HepG2 (cell line): ENCODE measurements around the gene KRT13. TPM values are rescaled to one million over a fixed set of nuclear protein-coding genes. Genes with fewer than 3 reads are reported as not detected.

ENCODE experiments used
- ATAC-seq: fragments of 200-7000 bp; cut with Tn5 transposase; 3 replicates; pipeline ENCODE4 v1.9.1; 2020; ENCODE audit warnings: mild to moderate bottlenecking, moderate library complexity
- BruUV-seq: library from RNA; stranded (reverse); fragments of 400-500 nt; replicated peaks from 2 replicates; lab custom pipeline; 2021; lab: Mats Ljungman, UMichigan
- CTCF ChIA-PET: fragments of 300-600 bp; formaldehyde crosslinking; extraction: SDS; loops from one replicate; lab custom pipeline; 2021; ENCODE audit warnings: low total read pairs, inconsistent platforms, low intra/inter-chr PET ratio; lab: Yijun Ruan, JAX
- POLR2A ChIA-PET: fragments of 350-600 bp; sonication (Branson Sonifier 250); formaldehyde crosslinking; loops from one replicate; lab custom pipeline; 2020; ENCODE audit warnings: antibody characterized with exemption, inconsistent platforms; lab: Yijun Ruan, JAX
- DNase-seq: peaks from one replicate; pipeline ENCODE4 v3.0.0-alpha.2; 2015; ENCODE audit warnings: low spot score
- FAIRE-seq: peaks from 3 replicates; lab custom pipeline; 2011; peaks lifted over from hg19 to GRCh38; lab: Jason Lieb, UNC
- H2AFZ ChIP-seq: one replicate; pipeline ENCODE4 v1.6.1; 2011; ENCODE audit warnings: low read length, inconsistent platforms
- H3K27ac ChIP-seq: fragments of 300-600 bp; 3 replicates; pipeline ENCODE4 v1.8.0; 2011; ENCODE audit warnings: mixed run types, mild to moderate bottlenecking, mixed read lengths, low read length, inconsistent platforms; ENCODE audit not compliant: insufficient read depth; ENCODE audit errors: extremely low read length
- H3K27me3 ChIP-seq, 2 experiments: fragments of 200-600 bp in 1 of 2; 2 replicates in 1 of 2; 3 replicates in 1 of 2; pipeline versions ENCODE4 v1.6.0 to v1.8.0; 2011; ENCODE audit warnings: low read length in 2 of 2, mild to moderate bottlenecking in 2 of 2, moderate library complexity in 2 of 2, inconsistent platforms in 1 of 2; ENCODE audit not compliant: insufficient read depth in 2 of 2, control insufficient read depth in 1 of 2
- H3K36me3 ChIP-seq, 2 experiments: fragments of 200-600 bp in 1 of 2; replicated peaks in 1 of 2; 2 replicates in 1 of 2; 3 replicates in 1 of 2; pipeline versions ENCODE4 v1.5.1 to v1.8.0; 2011; ENCODE audit warnings: low read length in 2 of 2, inconsistent platforms in 1 of 2; ENCODE audit not compliant: insufficient read depth in 2 of 2, control insufficient read depth in 1 of 2
- H3K4me1 ChIP-seq: 2 replicates; pipeline ENCODE4 v1.5.1; 2012; ENCODE audit warnings: low read length, inconsistent platforms; ENCODE audit not compliant: insufficient read depth
- H3K4me2 ChIP-seq: 2 replicates; pipeline ENCODE4 v1.6.0; 2011; ENCODE audit warnings: low read depth, low read length, inconsistent platforms
- H3K4me3 ChIP-seq, 3 experiments: fragments of 200-600 bp in 1 of 3; sonication (generic), shearing (Covaris generic) in 1 of 3; replicated peaks in 1 of 3; 2 replicates each; pipeline ENCODE4 v1.5.1; 2011 to 2016; ENCODE audit warnings: low read length in 3 of 3, inconsistent platforms in 2 of 3, low read depth in 2 of 3, mild to moderate bottlenecking in 2 of 3, control low read depth in 1 of 3, mixed read lengths in 1 of 3; ENCODE audit not compliant: insufficient read depth in 1 of 3
- H3K79me2 ChIP-seq: one replicate; pipeline ENCODE4 v1.6.1; 2011; ENCODE audit warnings: low read length, inconsistent platforms; ENCODE audit not compliant: insufficient read depth
- H3K9ac ChIP-seq: 2 replicates; pipeline ENCODE4 v1.6.0; 2011; ENCODE audit warnings: mild to moderate bottlenecking, low read depth, low read length, inconsistent platforms; ENCODE audit not compliant: insufficient read depth
- H3K9me3 ChIP-seq: 2 replicates; pipeline ENCODE4 v1.5.1; 2012; ENCODE audit warnings: mild to moderate bottlenecking, low read length
- H4K20me1 ChIP-seq: 2 replicates; pipeline ENCODE4 v1.6.0; 2011; ENCODE audit warnings: inconsistent platforms, mild to moderate bottlenecking, low read length, moderate library complexity; ENCODE audit not compliant: insufficient read depth
- DR1 ChIP-seq: sonication (generic); formaldehyde crosslinking; IDR thresholded peaks from 2 replicates; pipeline ENCODE4 v1.8.0; 2021; ENCODE audit warnings: mild to moderate bottlenecking, missing genetic modification reagents, inconsistent platforms
- FOXK2 ChIP-seq: fragments of 450-650 bp; IDR thresholded peaks from 2 replicates; pipeline ENCODE4 v1.6.1; 2016
- HHEX ChIP-seq: IDR thresholded peaks from 2 replicates; pipeline ENCODE4 v1.6.1; 2016; ENCODE audit warnings: control low read depth
- HNRNPK ChIP-seq: fragments of 200-400 bp; formaldehyde crosslinking; IDR thresholded peaks from 2 replicates; pipeline ENCODE4 v1.6.1; 2018; ENCODE audit warnings: low read length, low read depth, moderate library complexity, mild to moderate bottlenecking; ENCODE audit not compliant: poor library complexity, severe bottlenecking
- KLF15 ChIP-seq: sonication (generic); formaldehyde crosslinking; IDR thresholded peaks from 2 replicates; pipeline ENCODE4 v1.8.1; 2023; ENCODE audit warnings: borderline replicate concordance, mild to moderate bottlenecking, inconsistent platforms, missing genetic modification reagents, mixed read lengths
- MAX ChIP-seq: IDR thresholded peaks from 2 replicates; pipeline ENCODE4 v1.6.1; 2012; ENCODE audit warnings: inconsistent platforms
- POLR2AphosphoS5 ChIP-seq: IDR thresholded peaks from 2 replicates; pipeline ENCODE4 v1.6.1; 2012; ENCODE audit warnings: low read depth, low read length
- RBFOX2 ChIP-seq: fragments of 200-400 bp; formaldehyde crosslinking; IDR thresholded peaks from 2 replicates; pipeline ENCODE4 v1.6.1; 2017; ENCODE audit warnings: low read depth, mild to moderate bottlenecking, low read length
- SMAD9 ChIP-seq: sonication (generic); formaldehyde crosslinking; IDR thresholded peaks from 2 replicates; pipeline ENCODE4 v1.5.1; 2020; ENCODE audit warnings: mild to moderate bottlenecking, missing genetic modification reagents
- TBX2 ChIP-seq: sonication (generic); formaldehyde crosslinking; IDR thresholded peaks from 2 replicates; pipeline ENCODE4 v1.5.0; 2020; ENCODE audit warnings: missing genetic modification reagents, mild to moderate bottlenecking, borderline replicate concordance
- ZNF235 ChIP-seq: sonication (generic); formaldehyde crosslinking; IDR thresholded peaks from 2 replicates; pipeline ENCODE4 v1.8.1; 2023; ENCODE audit warnings: mild to moderate bottlenecking, missing genetic modification reagents, borderline replicate concordance
- ZNF382 ChIP-seq: sonication (generic); formaldehyde crosslinking; IDR thresholded peaks from 2 replicates; pipeline ENCODE4 v1.5.0; 2020; ENCODE audit warnings: missing genetic modification reagents, mild to moderate bottlenecking, borderline replicate concordance
- ZNF549 ChIP-seq: sonication (generic); formaldehyde crosslinking; IDR thresholded peaks from 2 replicates; pipeline ENCODE4 v1.5.0; 2020; ENCODE audit warnings: missing genetic modification reagents
- WGBS: methylation state at CpG from one replicate; pipeline ENCODE4 v1.1.6; 2017; ENCODE audit warnings: low lambda C conversion rate; 5-methylcytosine and 5-hydroxymethylcytosine counted together
- in situ Hi-C: cut with HindIII; loops from 2 replicates; pipeline ENCODE4 v1.10.0; 2017; ENCODE audit warnings: low pct_unique_long_range_greater_than_20kb; ENCODE audit not compliant: extremely low pct_ligation_motif_present
- intact Hi-C: fragments of 100-400 bp; cut with micrococcal nuclease; formaldehyde crosslinking; loops from one replicate; pipeline ENCODE4 v1.10.0; 2022; ENCODE audit not compliant: unreplicated experiment
- polyA plus RNA-seq, 8 experiments: library from polyadenylated mRNA; depleted of rRNA in 3 of 8; stranded (reverse) in 7 of 8; unstranded in 1 of 8; fragments of >200 nt; fragmentation: Illumina TruSeq in 4 of 8; extraction: Trizol in 4 of 8; gene quantifications; 2 replicates each; pipeline versions ENCODE4 v1.2.1 to v1.2.3, GENCODE V29; 2011 to 2016; ENCODE audit warnings: low read depth in 4 of 8, missing spikeins in 1 of 8, mixed read lengths in 1 of 8; ENCODE audit not compliant: insufficient read depth in 1 of 8
- total RNA-seq, 5 experiments: library from RNA; depleted of rRNA; stranded (reverse); fragments of >200 nt; fragmentation: Illumina TruSeq; extraction: Trizol; gene quantifications; 2 replicates each; pipeline ENCODE4 v1.2.3, GENCODE V29; 2016; ENCODE audit warnings: low read depth in 1 of 5
- TF ChIP-seq, protein P1 (sequence below): sonication (generic); formaldehyde crosslinking; IDR thresholded peaks from 2 replicates; pipeline ENCODE4 v1.4.0; 2020; ENCODE audit warnings: mild to moderate bottlenecking, missing genetic modification reagents
- TF ChIP-seq, protein P2 (sequence below): IDR thresholded peaks from 2 replicates; pipeline ENCODE4 v1.6.1; 2012; ENCODE audit warnings: low read depth, low read length, improper control_type of control experiment
- TF ChIP-seq, protein P3 (sequence below): sonication (generic); formaldehyde crosslinking; IDR thresholded peaks from 2 replicates; pipeline ENCODE4 v1.8.0; 2022; ENCODE audit warnings: mild to moderate bottlenecking, missing genetic modification reagents
- TF ChIP-seq, protein P4 (sequence below): sonication (generic); formaldehyde crosslinking; IDR thresholded peaks from 2 replicates; pipeline ENCODE4 v1.4.0; 2020; ENCODE audit warnings: missing genetic modification reagents, borderline replicate concordance

KRT13 gene
- total and polyA plus RNA-seq, 2 of the 13 experiments (the other 11 are each of a cell fraction or from before 2014, with no cell fraction given): not detected

DNA sequence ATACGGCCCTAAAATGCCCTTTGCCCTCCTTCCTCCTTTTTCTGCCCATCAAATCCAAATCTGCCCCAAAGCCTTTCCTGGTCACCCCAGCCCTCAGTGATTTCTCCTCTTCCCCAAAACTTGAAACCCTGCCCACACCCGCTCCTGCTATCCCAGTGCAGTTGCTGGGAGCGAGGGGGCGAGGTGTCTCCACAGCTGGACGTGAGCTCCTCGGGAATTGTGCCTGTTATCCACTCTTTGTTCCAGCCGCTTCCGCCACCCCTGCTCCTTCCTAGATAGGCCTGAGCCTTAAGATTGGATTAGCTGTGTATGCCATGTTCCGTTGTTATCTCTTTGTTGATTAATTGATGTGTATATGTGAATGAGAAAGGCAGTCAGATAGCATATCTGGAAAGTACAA lies 21.9 kb downstream of the KRT13 start:
- DNase-seq (no peak), ATAC-seq (no peak), FAIRE-seq (no peak)
- WGBS: 53% methylated on average over 9 of the region's 9 CpGs
- CTCF ChIA-PET: no interaction called here
- H3K79me2 ChIP-seq: no peaks in the 10 kb centered on the region
- H3K9ac ChIP-seq: no peak overlapping the region
- H3K9me3 ChIP-seq: no peaks in the 10 kb centered on the region
- no peak overlapping the region for H3K27ac ChIP-seq
- H3K4me2 ChIP-seq: no peak overlapping the region
- no peaks in the 10 kb centered on the region for H3K36me3 ChIP-seq
- intact Hi-C loops: no loop called here
- H3K4me1 ChIP-seq: no peaks in the 10 kb centered on the region
- POLR2A ChIA-PET: no interaction called here
- BruUV-seq: no TSS peak
- H4K20me1 ChIP-seq: no peaks in the 10 kb centered on the region
- H3K27me3 ChIP-seq: peaks cover 1 to 27% of the 10 kb centered on the region in 2 experiments; a peak in 4 of 5 replicates
- no peak overlapping the region for H2AFZ ChIP-seq
- in situ Hi-C loops: no loop called here
- H3K4me3 ChIP-seq: no peak overlapping the region
- no peak for TF ChIP-seq FOXK2
- no peak for TF ChIP-seq ZNF382
- TF ChIP-seq RBFOX2: no peak
- TF ChIP-seq, protein P1, sequence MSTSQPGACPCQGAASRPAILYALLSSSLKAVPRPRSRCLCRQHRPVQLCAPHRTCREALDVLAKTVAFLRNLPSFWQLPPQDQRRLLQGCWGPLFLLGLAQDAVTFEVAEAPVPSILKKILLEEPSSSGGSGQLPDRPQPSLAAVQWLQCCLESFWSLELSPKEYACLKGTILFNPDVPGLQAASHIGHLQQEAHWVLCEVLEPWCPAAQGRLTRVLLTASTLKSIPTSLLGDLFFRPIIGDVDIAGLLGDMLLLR (CRISPR knock-in tag): no peak
- no peak for TF ChIP-seq HHEX
- TF ChIP-seq KLF15: no peak
- TF ChIP-seq, protein P2, sequence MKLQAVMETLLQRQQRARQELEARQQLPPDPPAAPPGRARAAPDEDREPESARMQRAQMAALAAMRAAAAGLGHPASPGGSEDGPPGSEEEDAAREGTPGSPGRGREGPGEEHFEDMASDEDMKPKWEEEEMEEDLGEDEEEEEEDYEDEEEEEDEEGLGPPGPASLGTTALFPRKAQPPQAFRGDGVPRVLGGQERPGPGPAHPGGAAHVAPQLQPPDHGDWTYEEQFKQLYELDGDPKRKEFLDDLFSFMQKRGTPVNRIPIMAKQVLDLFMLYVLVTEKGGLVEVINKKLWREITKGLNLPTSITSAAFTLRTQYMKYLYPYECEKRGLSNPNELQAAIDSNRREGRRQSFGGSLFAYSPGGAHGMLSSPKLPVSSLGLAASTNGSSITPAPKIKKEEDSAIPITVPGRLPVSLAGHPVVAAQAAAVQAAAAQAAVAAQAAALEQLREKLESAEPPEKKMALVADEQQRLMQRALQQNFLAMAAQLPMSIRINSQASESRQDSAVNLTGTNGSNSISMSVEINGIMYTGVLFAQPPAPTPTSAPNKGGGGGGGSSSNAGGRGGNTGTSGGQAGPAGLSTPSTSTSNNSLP: no peak
- no peak for TF ChIP-seq MAX
- TF ChIP-seq POLR2AphosphoS5: no peak
- no peak for TF ChIP-seq ZNF235 (CRISPR knock-in tag)
- TF ChIP-seq, protein P3, sequence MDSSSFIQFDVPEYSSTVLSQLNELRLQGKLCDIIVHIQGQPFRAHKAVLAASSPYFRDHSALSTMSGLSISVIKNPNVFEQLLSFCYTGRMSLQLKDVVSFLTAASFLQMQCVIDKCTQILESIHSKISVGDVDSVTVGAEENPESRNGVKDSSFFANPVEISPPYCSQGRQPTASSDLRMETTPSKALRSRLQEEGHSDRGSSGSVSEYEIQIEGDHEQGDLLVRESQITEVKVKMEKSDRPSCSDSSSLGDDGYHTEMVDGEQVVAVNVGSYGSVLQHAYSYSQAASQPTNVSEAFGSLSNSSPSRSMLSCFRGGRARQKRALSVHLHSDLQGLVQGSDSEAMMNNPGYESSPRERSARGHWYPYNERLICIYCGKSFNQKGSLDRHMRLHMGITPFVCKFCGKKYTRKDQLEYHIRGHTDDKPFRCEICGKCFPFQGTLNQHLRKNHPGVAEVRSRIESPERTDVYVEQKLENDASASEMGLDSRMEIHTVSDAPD (CRISPR knock-in tag): no peak
- TF ChIP-seq SMAD9 (CRISPR knock-in tag): no peak
- TF ChIP-seq, protein P4, sequence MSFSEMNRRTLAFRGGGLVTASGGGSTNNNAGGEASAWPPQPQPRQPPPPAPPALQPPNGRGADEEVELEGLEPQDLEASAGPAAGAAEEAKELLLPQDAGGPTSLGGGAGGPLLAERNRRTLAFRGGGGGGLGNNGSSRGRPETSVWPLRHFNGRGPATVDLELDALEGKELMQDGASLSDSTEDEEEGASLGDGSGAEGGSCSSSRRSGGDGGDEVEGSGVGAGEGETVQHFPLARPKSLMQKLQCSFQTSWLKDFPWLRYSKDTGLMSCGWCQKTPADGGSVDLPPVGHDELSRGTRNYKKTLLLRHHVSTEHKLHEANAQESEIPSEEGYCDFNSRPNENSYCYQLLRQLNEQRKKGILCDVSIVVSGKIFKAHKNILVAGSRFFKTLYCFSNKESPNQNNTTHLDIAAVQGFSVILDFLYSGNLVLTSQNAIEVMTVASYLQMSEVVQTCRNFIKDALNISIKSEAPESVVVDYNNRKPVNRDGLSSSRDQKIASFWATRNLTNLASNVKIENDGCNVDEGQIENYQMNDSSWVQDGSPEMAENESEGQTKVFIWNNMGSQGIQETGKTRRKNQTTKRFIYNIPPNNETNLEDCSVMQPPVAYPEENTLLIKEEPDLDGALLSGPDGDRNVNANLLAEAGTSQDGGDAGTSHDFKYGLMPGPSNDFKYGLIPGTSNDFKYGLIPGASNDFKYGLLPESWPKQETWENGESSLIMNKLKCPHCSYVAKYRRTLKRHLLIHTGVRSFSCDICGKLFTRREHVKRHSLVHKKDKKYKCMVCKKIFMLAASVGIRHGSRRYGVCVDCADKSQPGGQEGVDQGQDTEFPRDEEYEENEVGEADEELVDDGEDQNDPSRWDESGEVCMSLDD: no peak
- no peak for TF ChIP-seq TBX2 (CRISPR knock-in tag)
- TF ChIP-seq DR1 (CRISPR knock-in tag): no peak
- no peak for TF ChIP-seq ZNF549 (CRISPR knock-in tag)
- TF ChIP-seq HNRNPK: no peak
